ENCODE results near the gene ADAM12. TPM values are rescaled to one million over a fixed set of nuclear protein-coding genes. Genes with fewer than 3 reads are reported as not detected.

Gene ADAM12
- total RNA-seq, 1 experiment from 2014 or later: not detected

- ChIA-PET RAD21 (ENCODE audit: low non-redundant PET in 1 of 2, low total read pairs in 2 of 2, uncharacterized antibody in 2 of 2, unreplicated experiment in 2 of 2) (no interaction called here), CTCF (interaction anchor here (1.1 kb wide), 1 partner anchor 326 kb away, joined by 3 read pairs; no protein-coding TSS in a partner anchor), POLR2A (no interaction called here)
- H4K20me1 ChIP-seq (ENCODE audit: insufficient read depth): no peaks in the 10 kb centered on the region
- H3K27me3 ChIP-seq (ENCODE audit: insufficient read depth, low read length): peaks cover 43% of the 10 kb centered on the region
- intact Hi-C loops (cut with micrococcal nuclease): no loop called here
- TF ChIP-seq CEBPB (IDR thresholded peaks at IDR 0.05; ENCODE audit: low read depth): no peak
- no peak for TF ChIP-seq CTCF (IDR thresholded peaks at IDR 0.05 in 2 of 3, conservative IDR thresholded peaks at IDR 0.05 in 1 of 3; ENCODE audit: borderline replicate concordance in 1 of 3, insufficient read depth in 1 of 3, low read depth in 2 of 3, low read length in 2 of 3)
- no peak for TF ChIP-seq SP1 (IDR thresholded peaks at IDR 0.05; ENCODE audit: low read depth)
- TF ChIP-seq SIN3A (IDR thresholded peaks at IDR 0.05; ENCODE audit: low read depth): no peak
- no peak for TF ChIP-seq SRF (IDR thresholded peaks at IDR 0.05; ENCODE audit: low read depth)
- no peak for TF ChIP-seq POLR2A (IDR thresholded peaks at IDR 0.05; ENCODE audit: borderline replicate concordance, extremely low read depth, insufficient read depth, insufficient read length)
- no peak for TF ChIP-seq RAD21 (IDR thresholded peaks at IDR 0.05; ENCODE audit: low read depth)
- TF ChIP-seq ZFX (IDR thresholded peaks at IDR 0.05): no peak
- TF ChIP-seq REST (IDR thresholded peaks at IDR 0.05; ENCODE audit: low read depth): no peak
- TF ChIP-seq EZH2phosphoT487 (IDR thresholded peaks at IDR 0.05; ENCODE audit: borderline replicate concordance): no peak
- TF ChIP-seq MAX (IDR thresholded peaks at IDR 0.05): no peak
- no peak for TF ChIP-seq ZBTB33 (IDR thresholded peaks at IDR 0.05; ENCODE audit: extremely low read depth, insufficient replicate concordance, low read length)
- TF ChIP-seq ELF1 (IDR thresholded peaks at IDR 0.05; ENCODE audit: borderline replicate concordance, low read depth): no peak
- TF ChIP-seq EGR1 (IDR thresholded peaks at IDR 0.05; ENCODE audit: low read depth): no peak
- TF ChIP-seq EZH2 (IDR thresholded peaks at IDR 0.05): no peak
- no peak for TF ChIP-seq JUND (IDR thresholded peaks at IDR 0.05)
- no peak for TF ChIP-seq ATF3 (IDR thresholded peaks at IDR 0.05)
- no peak for TF ChIP-seq TCF7L2 (IDR thresholded peaks at IDR 0.05; ENCODE audit: borderline replicate concordance, extremely low read depth, insufficient read depth, insufficient read length)
- no peak for ATAC-seq
- H3K4me1 ChIP-seq (ENCODE audit: control insufficient read depth in 1 of 2, insufficient read depth in 2 of 2, low read length in 2 of 2): no peaks in the 10 kb centered on the region
- H3K4me3 ChIP-seq (replicated peaks in 1 of 2; ENCODE audit: low read depth in 1 of 2, low read length in 2 of 2): no peak overlapping the region
- H3K9me2 ChIP-seq (ENCODE audit: insufficient read depth): no peaks in the 10 kb centered on the region
- no peaks in the 10 kb centered on the region for H3K79me2 ChIP-seq (ENCODE audit: insufficient read depth, low read length)
- no peak overlapping the region for H3K4me2 ChIP-seq (ENCODE audit: low read length)
- no peak overlapping the region for H2AFZ ChIP-seq (ENCODE audit: low read depth, low read length, poor library complexity, severe bottlenecking)
- no TSS peak for BruUV-seq (replicated peaks)
- no peaks in the 10 kb centered on the region for H3K36me3 ChIP-seq (ENCODE audit: control insufficient read depth in 1 of 2, insufficient read depth in 2 of 2, low read length in 2 of 2)
- H3K27ac ChIP-seq (ENCODE audit: low read depth, low read length): no peak overlapping the region
- H3K9ac ChIP-seq (ENCODE audit: low read length): no peak overlapping the region
- no peak for DNase-seq (ENCODE audit: low read depth, low spot score)
- H3K9me3 ChIP-seq (ENCODE audit: control insufficient read depth in 1 of 2, insufficient read depth in 1 of 2, low read depth in 1 of 2, low read length in 2 of 2): no peaks in the 10 kb centered on the region
Observed at GRCh38 chr10:126177417-126178030, 210.8 kb downstream of the ADAM12 start.
